K562 (cell line): ENCODE results near the gene SCRN2. TPM values are rescaled to one million over a fixed set of nuclear protein-coding genes. Genes with fewer than 3 reads are reported as not detected.

Experiments
- RBM17 ChIP-seq: fragments of 200-400 bp; formaldehyde crosslinking; IDR thresholded peaks from 2 replicates; pipeline ENCODE4 v1.6.1; 2017; ENCODE audit warnings: low read depth, mild to moderate bottlenecking, low read length, borderline replicate concordance
- SP1 ChIP-seq: sonication (generic); formaldehyde crosslinking; IDR thresholded peaks from 2 replicates; pipeline ENCODE4 v1.8.1; 2022; ENCODE audit warnings: mild to moderate bottlenecking, missing genetic modification reagents
- polyA plus RNA-seq, 8 experiments: library from polyadenylated mRNA; depleted of rRNA in 4 of 8; stranded (reverse) in 5 of 8; unstranded in 3 of 8; fragments of >200 nt; fragmentation: Nextera tagmentation in 2 of 8; fragmentation: Illumina TruSeq in 1 of 8; extraction: Ambion mirVana in 2 of 8; extraction: Trizol in 1 of 8; gene quantifications; 2 replicates each; pipeline versions ENCODE4 v1.2.1 to v1.2.3, GENCODE V29; 2011 to 2014; ENCODE audit warnings: inconsistent platforms in 1 of 8, missing spikeins in 1 of 8
- total RNA-seq, 7 experiments: library from RNA; depleted of rRNA in 6 of 7; stranded (reverse); fragments of >200 nt in 6 of 7; fragmentation: Illumina TruSeq in 2 of 7; extraction: Trizol in 2 of 7; gene quantifications; 2 replicates each; pipeline versions ENCODE4 v1.2.1 to v1.2.3, GENCODE V29; 2011 to 2021; ENCODE audit warnings: low replicate concordance in 1 of 7
- TF ChIP-seq, protein P1 (sequence below), 2 experiments: fragments of 450-650 bp in 1 of 2; sonication (generic) in 1 of 2; formaldehyde crosslinking in 1 of 2; IDR thresholded peaks; 2 replicates each; pipeline versions ENCODE4 v1.7.1 to v1.9.0; 2016 to 2022; ENCODE audit warnings: inconsistent platforms in 1 of 2, mild to moderate bottlenecking in 1 of 2, missing genetic modification reagents in 1 of 2

SCRN2 gene
- total and polyA plus RNA-seq, 9 of the 15 experiments (the other 6 are each of a cell fraction or from before 2014, with no cell fraction given), result 0.25 to 32.9 (median 13.6) TPM

DNA sequence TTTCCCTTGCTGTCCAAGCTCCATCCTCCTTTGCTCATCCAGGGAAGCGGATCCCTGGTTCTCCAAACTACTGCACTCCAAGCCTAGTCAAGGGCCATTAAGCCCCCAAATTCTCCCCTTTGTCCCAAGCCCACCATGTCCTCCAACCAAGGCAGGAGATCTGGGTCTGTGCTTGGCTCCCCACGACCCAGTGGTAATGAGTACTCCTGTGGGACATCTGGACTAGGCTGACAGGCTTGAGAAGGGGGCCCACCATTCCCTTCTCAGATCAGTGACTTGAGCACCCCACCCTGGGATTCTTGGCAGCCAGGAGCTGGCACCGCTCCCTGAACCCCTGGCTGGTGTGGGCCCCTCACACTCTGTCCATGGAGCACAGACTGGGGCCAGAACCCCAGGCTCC, 36.6 kb downstream of the SCRN2 start (continued):
- TF ChIP-seq, protein P1, sequence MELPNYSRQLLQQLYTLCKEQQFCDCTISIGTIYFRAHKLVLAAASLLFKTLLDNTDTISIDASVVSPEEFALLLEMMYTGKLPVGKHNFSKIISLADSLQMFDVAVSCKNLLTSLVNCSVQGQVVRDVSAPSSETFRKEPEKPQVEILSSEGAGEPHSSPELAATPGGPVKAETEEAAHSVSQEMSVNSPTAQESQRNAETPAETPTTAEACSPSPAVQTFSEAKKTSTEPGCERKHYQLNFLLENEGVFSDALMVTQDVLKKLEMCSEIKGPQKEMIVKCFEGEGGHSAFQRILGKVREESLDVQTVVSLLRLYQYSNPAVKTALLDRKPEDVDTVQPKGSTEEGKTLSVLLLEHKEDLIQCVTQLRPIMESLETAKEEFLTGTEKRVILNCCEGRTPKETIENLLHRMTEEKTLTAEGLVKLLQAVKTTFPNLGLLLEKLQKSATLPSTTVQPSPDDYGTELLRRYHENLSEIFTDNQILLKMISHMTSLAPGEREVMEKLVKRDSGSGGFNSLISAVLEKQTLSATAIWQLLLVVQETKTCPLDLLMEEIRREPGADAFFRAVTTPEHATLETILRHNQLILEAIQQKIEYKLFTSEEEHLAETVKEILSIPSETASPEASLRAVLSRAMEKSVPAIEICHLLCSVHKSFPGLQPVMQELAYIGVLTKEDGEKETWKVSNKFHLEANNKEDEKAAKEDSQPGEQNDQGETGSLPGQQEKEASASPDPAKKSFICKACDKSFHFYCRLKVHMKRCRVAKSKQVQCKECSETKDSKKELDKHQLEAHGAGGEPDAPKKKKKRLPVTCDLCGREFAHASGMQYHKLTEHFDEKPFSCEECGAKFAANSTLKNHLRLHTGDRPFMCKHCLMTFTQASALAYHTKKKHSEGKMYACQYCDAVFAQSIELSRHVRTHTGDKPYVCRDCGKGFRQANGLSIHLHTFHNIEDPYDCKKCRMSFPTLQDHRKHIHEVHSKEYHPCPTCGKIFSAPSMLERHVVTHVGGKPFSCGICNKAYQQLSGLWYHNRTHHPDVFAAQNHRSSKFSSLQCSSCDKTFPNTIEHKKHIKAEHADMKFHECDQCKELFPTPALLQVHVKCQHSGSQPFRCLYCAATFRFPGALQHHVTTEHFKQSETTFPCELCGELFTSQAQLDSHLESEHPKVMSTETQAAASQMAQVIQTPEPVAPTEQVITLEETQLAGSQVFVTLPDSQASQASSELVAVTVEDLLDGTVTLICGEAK (IDR thresholded peaks at IDR 0.05), result no peak
- TF ChIP-seq, protein P1 (CRISPR knock-in tag; IDR thresholded peaks at IDR 0.05), result no peak
- TF ChIP-seq RBM17 (no peak), SP1 (CRISPR knock-in tag) (no peak)
